Measurements from ENCODE around the gene LSG1. TPM values are rescaled to one million over a fixed set of nuclear protein-coding genes. Genes with fewer than 3 reads are reported as not detected.

LSG1 gene
- total RNA-seq, 6 experiments from 2014 or later = 13.7 to 23.2 (median 18.0) TPM

DNA sequence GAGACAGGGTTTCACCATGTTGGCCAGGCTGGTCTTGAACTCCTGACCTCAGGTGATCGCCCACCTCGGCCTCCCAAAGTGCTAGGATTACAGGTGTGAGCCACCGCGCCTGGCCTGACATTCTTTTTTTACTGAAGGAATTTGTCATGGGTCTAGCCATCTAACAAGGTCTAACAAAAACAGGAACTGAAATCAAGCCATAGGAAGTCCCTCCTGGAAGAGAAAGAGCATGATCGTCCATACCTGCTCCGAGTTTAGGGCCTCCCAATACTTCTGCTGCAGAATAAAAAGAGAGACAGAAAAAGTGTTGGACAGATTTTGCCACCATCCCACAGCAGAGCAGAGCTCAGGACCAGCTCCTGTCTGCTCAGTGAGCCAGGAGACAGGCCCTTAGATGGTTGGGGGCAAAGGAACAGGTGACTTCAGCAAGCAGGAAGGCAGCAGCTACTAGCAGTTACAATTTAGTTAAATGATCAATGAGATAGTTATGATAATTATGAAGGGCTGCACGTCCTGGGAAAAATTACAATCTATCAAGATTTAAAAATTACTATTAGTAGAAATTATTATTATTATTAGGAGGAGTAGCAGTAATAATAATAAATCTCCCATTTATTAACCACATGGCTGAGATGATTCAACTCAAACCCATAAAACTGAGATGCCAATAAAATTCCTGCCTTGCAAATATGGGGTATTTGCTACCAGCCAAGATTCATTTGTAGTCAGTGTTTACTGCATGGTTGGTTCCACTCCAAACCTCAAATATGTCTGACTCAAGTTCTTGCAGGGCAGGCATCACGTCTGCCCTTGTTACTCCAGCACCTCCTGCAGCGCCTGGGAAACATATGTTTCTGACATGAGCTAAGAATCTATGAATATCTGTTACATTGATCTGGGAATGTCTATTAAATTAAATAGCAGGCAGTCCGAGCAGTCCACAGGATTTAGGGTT, 78.9 kb downstream of the LSG1 start:
- H3K36me3 ChIP-seq = no peaks in the 10 kb centered on the region
- H3K4me1 ChIP-seq = no peaks in the 10 kb centered on the region
- ATAC-seq (peak in 1 of 4 donors; percentile 31), DNase-seq (no peak)
- intact Hi-C loops (cut with DNase I) = loop anchor here in 1 of 2 donors (10.0 kb wide), 1 partner anchor 258 kb away; no protein-coding TSS in a partner anchor
- no peaks in the 10 kb centered on the region for H3K9me3 ChIP-seq
- no peak overlapping the region for H3K4me3 ChIP-seq
- no peaks in the 10 kb centered on the region for H3K27me3 ChIP-seq
- 64% methylated on average over 8 of the region's 10 CpGs for WGBS (ENCODE audit: insufficient coverage, low coverage, low lambda C conversion rate, missing lambda C conversion rate)
- no peak overlapping the region for H3K27ac ChIP-seq
- TF ChIP-seq POLR2A (IDR thresholded peaks at IDR 0.05) = no peak
- TF ChIP-seq, protein P1, sequence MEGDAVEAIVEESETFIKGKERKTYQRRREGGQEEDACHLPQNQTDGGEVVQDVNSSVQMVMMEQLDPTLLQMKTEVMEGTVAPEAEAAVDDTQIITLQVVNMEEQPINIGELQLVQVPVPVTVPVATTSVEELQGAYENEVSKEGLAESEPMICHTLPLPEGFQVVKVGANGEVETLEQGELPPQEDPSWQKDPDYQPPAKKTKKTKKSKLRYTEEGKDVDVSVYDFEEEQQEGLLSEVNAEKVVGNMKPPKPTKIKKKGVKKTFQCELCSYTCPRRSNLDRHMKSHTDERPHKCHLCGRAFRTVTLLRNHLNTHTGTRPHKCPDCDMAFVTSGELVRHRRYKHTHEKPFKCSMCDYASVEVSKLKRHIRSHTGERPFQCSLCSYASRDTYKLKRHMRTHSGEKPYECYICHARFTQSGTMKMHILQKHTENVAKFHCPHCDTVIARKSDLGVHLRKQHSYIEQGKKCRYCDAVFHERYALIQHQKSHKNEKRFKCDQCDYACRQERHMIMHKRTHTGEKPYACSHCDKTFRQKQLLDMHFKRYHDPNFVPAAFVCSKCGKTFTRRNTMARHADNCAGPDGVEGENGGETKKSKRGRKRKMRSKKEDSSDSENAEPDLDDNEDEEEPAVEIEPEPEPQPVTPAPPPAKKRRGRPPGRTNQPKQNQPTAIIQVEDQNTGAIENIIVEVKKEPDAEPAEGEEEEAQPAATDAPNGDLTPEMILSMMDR (IDR thresholded peaks at IDR 0.05) = no peak

Small RNA genes within 50 kb of the gene (small RNA-seq; reads per million reads assigned to genes)
- gene AC046143.2 = 0 reads per million in 2 experiments

Other genes starting within 250 kb of the LSG1 start
- gene ATP13A3, start 185.2 kb downstream of the LSG1 start, total RNA-seq = 100 to 1,000 TPM; 109 to 172 (median 145) TPM
- 1 to 10 TPM; 2.2 to 6.8 (median 4.2) TPM for gene TMEM44, start 38.8 kb downstream of the LSG1 start, total RNA-seq
- gene FAM43A, start 13.7 kb upstream of the LSG1 start, total RNA-seq = 1 to 10 TPM; 1.0 to 8.4 (median 5.3) TPM

All from right lobe of liver (tissue), 6 donors.